HEK293 (cell line): ENCODE measurements around the gene MAGI2.

ENCODE experiments used
- GLI4 ChIP-seq: fragments of 450-650 bp; formaldehyde crosslinking; IDR thresholded peaks from 2 replicates; pipeline ENCODE4 v1.5.1; 2016; ENCODE audit warnings: missing biosample characterization, missing genetic modification characterization
- HOXA7 ChIP-seq: sonication (generic); formaldehyde crosslinking; IDR thresholded peaks from 2 replicates; pipeline ENCODE4 v1.8.1; 2022; ENCODE audit warnings: missing genetic modification reagents, borderline replicate concordance
- ZNF274 ChIP-seq, 2 experiments: fragments of 200-500 bp in 1 of 2; fragments of 450-650 bp in 1 of 2; sonication (Bioruptor generic) in 1 of 2; formaldehyde crosslinking in 1 of 2; IDR thresholded peaks; 2 replicates each; pipeline versions ENCODE4 v1.5.1 to v1.6.1; 2014 to 2016; ENCODE audit warnings: borderline replicate concordance in 1 of 2, inconsistent platforms in 1 of 2, low read length in 1 of 2, missing biosample characterization in 1 of 2, missing genetic modification characterization in 1 of 2
- ZNF530 ChIP-seq: fragments of 450-650 bp; formaldehyde crosslinking; IDR thresholded peaks from 2 replicates; pipeline ENCODE4 v1.5.1; 2016; ENCODE audit warnings: low read depth, missing biosample characterization, missing genetic modification characterization
- ZNF670 ChIP-seq: fragments of 450-650 bp; formaldehyde crosslinking; IDR thresholded peaks from 2 replicates; pipeline ENCODE4 v1.5.1; 2016; ENCODE audit warnings: missing biosample characterization, missing genetic modification characterization, low read depth
- ZNF776 ChIP-seq: fragments of 450-650 bp; formaldehyde crosslinking; IDR thresholded peaks from 2 replicates; pipeline ENCODE4 v1.5.0; 2017; ENCODE audit warnings: missing biosample characterization, missing genetic modification characterization, borderline replicate concordance
- ZNF791 ChIP-seq: fragments of 450-650 bp; formaldehyde crosslinking; IDR thresholded peaks from 2 replicates; pipeline ENCODE4 v1.5.1; 2016; ENCODE audit warnings: missing biosample characterization, missing genetic modification characterization
- TF ChIP-seq, protein P1 (sequence below): fragments of 450-650 bp; formaldehyde crosslinking; IDR thresholded peaks from 2 replicates; pipeline ENCODE4 v1.5.1; 2016; ENCODE audit warnings: missing biosample characterization, missing genetic modification characterization
- TF ChIP-seq, protein P2 (sequence below): fragments of 450-650 bp; formaldehyde crosslinking; IDR thresholded peaks from 2 replicates; pipeline ENCODE4 v1.5.1; 2017; ENCODE audit warnings: missing biosample characterization, missing genetic modification characterization
- TF ChIP-seq, protein P3 (sequence below): fragments of 450-650 bp; formaldehyde crosslinking; IDR thresholded peaks from 2 replicates; pipeline ENCODE4 v1.5.1; 2016; ENCODE audit warnings: missing biosample characterization, missing genetic modification characterization

DNA sequence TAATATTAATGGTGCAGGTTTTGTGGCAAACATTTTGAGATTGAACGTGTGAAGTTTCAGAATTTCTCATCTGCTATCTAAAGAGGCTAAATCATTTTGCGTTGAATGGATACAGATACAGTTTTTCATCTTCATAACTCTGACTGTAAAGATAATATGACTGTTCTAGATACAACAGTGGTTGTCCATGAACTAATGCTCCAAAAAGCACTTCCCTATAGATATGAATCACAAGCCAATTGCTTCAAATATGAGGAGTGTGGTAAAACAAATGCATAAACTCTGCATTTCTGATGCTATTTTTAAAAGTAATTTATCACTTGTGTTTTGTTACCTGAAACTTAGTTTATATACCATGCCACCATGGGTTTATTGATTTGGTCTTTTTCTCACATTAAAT lies 750.1 kb downstream of the MAGI2 start:
- no peak for TF ChIP-seq GLI4 (tag by site-specific recombination)
- TF ChIP-seq ZNF776 (tag by site-specific recombination) = no peak
- TF ChIP-seq, protein P1, sequence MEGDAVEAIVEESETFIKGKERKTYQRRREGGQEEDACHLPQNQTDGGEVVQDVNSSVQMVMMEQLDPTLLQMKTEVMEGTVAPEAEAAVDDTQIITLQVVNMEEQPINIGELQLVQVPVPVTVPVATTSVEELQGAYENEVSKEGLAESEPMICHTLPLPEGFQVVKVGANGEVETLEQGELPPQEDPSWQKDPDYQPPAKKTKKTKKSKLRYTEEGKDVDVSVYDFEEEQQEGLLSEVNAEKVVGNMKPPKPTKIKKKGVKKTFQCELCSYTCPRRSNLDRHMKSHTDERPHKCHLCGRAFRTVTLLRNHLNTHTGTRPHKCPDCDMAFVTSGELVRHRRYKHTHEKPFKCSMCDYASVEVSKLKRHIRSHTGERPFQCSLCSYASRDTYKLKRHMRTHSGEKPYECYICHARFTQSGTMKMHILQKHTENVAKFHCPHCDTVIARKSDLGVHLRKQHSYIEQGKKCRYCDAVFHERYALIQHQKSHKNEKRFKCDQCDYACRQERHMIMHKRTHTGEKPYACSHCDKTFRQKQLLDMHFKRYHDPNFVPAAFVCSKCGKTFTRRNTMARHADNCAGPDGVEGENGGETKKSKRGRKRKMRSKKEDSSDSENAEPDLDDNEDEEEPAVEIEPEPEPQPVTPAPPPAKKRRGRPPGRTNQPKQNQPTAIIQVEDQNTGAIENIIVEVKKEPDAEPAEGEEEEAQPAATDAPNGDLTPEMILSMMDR (tag by site-specific recombination) = no peak
- no peak for TF ChIP-seq ZNF791 (tag by site-specific recombination)
- TF ChIP-seq ZNF530 (tag by site-specific recombination) = no peak
- TF ChIP-seq ZNF670 (tag by site-specific recombination) = no peak
- TF ChIP-seq, protein P2, sequence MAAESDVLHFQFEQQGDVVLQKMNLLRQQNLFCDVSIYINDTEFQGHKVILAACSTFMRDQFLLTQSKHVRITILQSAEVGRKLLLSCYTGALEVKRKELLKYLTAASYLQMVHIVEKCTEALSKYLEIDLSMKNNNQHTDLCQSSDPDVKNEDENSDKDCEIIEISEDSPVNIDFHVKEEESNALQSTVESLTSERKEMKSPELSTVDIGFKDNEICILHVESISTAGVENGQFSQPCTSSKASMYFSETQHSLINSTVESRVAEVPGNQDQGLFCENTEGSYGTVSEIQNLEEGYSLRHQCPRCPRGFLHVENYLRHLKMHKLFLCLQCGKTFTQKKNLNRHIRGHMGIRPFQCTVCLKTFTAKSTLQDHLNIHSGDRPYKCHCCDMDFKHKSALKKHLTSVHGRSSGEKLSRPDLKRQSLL = no peak
- no peak for TF ChIP-seq HOXA7 (CRISPR knock-in tag)
- no peak for TF ChIP-seq ZNF274 (IDR thresholded peaks at IDR 0.05; ENCODE audit: low read length)
- TF ChIP-seq ZNF274 (tag by site-specific recombination; IDR thresholded peaks at IDR 0.05; ENCODE audit: borderline replicate concordance) = no peak
- TF ChIP-seq, protein P3, sequence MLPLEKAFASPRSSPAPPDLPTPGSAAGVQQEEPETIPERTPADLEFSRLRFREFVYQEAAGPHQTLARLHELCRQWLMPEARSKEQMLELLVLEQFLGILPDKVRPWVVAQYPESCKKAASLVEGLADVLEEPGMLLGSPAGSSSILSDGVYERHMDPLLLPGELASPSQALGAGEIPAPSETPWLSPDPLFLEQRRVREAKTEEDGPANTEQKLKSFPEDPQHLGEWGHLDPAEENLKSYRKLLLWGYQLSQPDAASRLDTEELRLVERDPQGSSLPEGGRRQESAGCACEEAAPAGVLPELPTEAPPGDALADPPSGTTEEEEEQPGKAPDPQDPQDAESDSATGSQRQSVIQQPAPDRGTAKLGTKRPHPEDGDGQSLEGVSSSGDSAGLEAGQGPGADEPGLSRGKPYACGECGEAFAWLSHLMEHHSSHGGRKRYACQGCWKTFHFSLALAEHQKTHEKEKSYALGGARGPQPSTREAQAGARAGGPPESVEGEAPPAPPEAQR (tag by site-specific recombination) = no peak
